BE2C (cell line): ENCODE data around the gene FBN3.

Experiments
- DNase-seq: peaks from one replicate; pipeline ENCODE4 v3.0.0-alpha.2; 2020
- H3K27me3 ChIP-seq: fragments of 250-450 bp; sonication (Bioruptor Pico); 2 replicates; pipeline ENCODE4 v1.5.1; 2020; ENCODE audit warnings: mild to moderate bottlenecking
- H3K36me3 ChIP-seq: fragments of 250-450 bp; sonication (Bioruptor Pico); 2 replicates; pipeline ENCODE4 v1.5.1; 2020; ENCODE audit warnings: mild to moderate bottlenecking
- H3K4me1 ChIP-seq: fragments of 250-450 bp; sonication (Bioruptor Pico); 2 replicates; pipeline ENCODE4 v1.5.1; 2020
- H3K4me3 ChIP-seq: 2 replicates; pipeline ENCODE4 v1.5.1; 2011; ENCODE audit warnings: low read depth, low read length
- H3K9me3 ChIP-seq: fragments of 250-450 bp; sonication (Bioruptor Pico); 2 replicates; pipeline ENCODE4 v1.5.1; 2020
- CTCF ChIP-seq: IDR thresholded peaks from 2 replicates; pipeline ENCODE4 v1.5.1; 2012; ENCODE audit warnings: mild to moderate bottlenecking, low read depth, low read length

The FBN3 gene

DNA sequence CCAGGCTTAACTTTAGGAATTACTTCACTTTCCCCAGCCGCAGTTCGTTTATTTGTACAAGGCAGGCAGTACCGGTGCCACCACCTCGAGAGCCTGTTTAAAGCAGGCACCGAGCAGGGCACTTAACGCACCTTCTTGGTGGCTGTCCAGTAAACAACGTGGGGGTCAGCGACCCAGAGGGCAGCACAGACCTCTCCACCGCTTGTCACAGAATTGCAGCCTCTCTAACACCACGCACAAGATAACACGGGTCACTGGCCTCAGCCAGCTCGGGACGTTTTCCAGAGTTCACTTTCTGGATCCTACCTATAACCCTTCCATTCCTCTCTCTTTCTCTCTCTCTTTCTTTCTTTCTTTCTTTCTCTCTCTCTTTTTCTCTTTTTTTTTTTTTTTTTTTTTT is 127.1 kb downstream of the FBN3 start:
- no peaks in the 10 kb centered on the region for H3K36me3 ChIP-seq
- no peak overlapping the region for H3K4me3 ChIP-seq
- no peaks in the 10 kb centered on the region for H3K27me3 ChIP-seq
- H3K9me3 ChIP-seq = no peaks in the 10 kb centered on the region
- TF ChIP-seq CTCF = no peak
- no peak for DNase-seq
- no peaks in the 10 kb centered on the region for H3K4me1 ChIP-seq

GRCh38 chr19:8021374-8021773 is 128.0 kb downstream of the FBN3 start:
- no peak for DNase-seq
- H3K4me3 ChIP-seq = no peak overlapping the region
- H3K27me3 ChIP-seq = no peaks in the 10 kb centered on the region
- no peak for TF ChIP-seq CTCF
- no peaks in the 10 kb centered on the region for H3K4me1 ChIP-seq
- no peaks in the 10 kb centered on the region for H3K36me3 ChIP-seq
- H3K9me3 ChIP-seq = no peaks in the 10 kb centered on the region

GRCh38 chr19:8020681-8021080 is 128.7 kb downstream of the FBN3 start:
- no peak for DNase-seq
- Histone ChIP-seq H3K4me1 (no peaks in the 10 kb centered on the region), H3K27me3 (no peaks in the 10 kb centered on the region), H3K4me3 (no peak overlapping the region), H3K9me3 (no peaks in the 10 kb centered on the region), H3K36me3 (no peaks in the 10 kb centered on the region)
- no peak for TF ChIP-seq CTCF

DNA sequence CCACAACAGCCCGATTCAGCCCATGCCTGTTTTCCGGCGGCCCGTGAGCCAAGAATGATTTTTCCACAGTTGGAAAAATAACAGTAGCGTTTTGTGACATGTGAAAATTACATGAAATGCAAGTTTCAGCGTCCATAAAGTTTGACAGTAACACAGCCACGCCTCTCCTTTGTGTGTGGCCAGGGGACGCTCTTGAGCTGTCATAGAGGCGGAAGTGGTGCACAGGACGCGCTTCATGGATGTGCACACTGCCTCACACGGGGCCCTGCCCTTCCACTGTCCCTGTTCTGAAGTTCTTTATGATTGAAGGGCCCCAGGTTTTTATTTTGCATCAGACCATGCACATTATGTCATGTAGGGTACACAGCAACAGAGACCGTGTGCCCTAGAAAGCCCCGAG is 131.6 kb downstream of the FBN3 start:
- no peak for DNase-seq
- no peaks in the 10 kb centered on the region for H3K27me3 ChIP-seq
- TF ChIP-seq CTCF = peak; percentile 16; the same call in 1 of the 2 replicates
- no peaks in the 10 kb centered on the region for H3K9me3 ChIP-seq
- H3K4me3 ChIP-seq = no peak overlapping the region
- H3K4me1 ChIP-seq = no peaks in the 10 kb centered on the region
- H3K36me3 ChIP-seq = no peaks in the 10 kb centered on the region
